ENCODE data around the gene ITGA2B.
"Not testable (repeated sequence)": the region's sequence is repeated elsewhere in the genome, so short reads cannot be mapped to it uniquely, and the experiment has no call there.

Gene ITGA2B

GRCh38 chr17:44394833-44395232 lies 5.4 kb upstream of the ITGA2B start:
- Histone ChIP-seq H3K79me2 (ENCODE audit: low read length) (no peaks in the 10 kb centered on the region), H3K27ac (ENCODE audit: low read length) (no peak overlapping the region), H4K20me1 (ENCODE audit: insufficient read depth, low read length) (no peaks in the 10 kb centered on the region), H3K9ac (ENCODE audit: low read length) (no peak overlapping the region), H3K9me3 (ENCODE audit: insufficient read depth, low read length) (no peaks in the 10 kb centered on the region), H3K36me3 (replicated peaks; ENCODE audit: low read depth, low read length) (peaks cover 18% of the 10 kb centered on the region), H3K4me1 (ENCODE audit: low read length) (peaks cover 2% of the 10 kb centered on the region; the same call in 1 of the 2 replicates), H2AFZ (ENCODE audit: low read depth, low read length) (no peak overlapping the region), H3K4me3 (ENCODE audit: low read length) (no peak overlapping the region), H3K27me3 (ENCODE audit: low read depth, low read length) (no peaks in the 10 kb centered on the region), H3K4me2 (ENCODE audit: low read length) (no peak overlapping the region)
- TF ChIP-seq CTCF (IDR thresholded peaks at IDR 0.05; ENCODE audit: low read depth, low read length) (no peak), EZH2phosphoT487 (IDR thresholded peaks at IDR 0.05; ENCODE audit: low read depth) (no peak)

GRCh38 chr17:44394112-44394511 lies 4.7 kb upstream of the ITGA2B start:
- H4K20me1 ChIP-seq (ENCODE audit: insufficient read depth, low read length); H3K27ac ChIP-seq (ENCODE audit: low read length); H3K4me2 ChIP-seq (ENCODE audit: low read length); H3K79me2 ChIP-seq (ENCODE audit: low read length); H3K4me3 ChIP-seq (ENCODE audit: low read length); H3K9ac ChIP-seq (ENCODE audit: low read length); H3K9me3 ChIP-seq (ENCODE audit: insufficient read depth, low read length); H3K4me1 ChIP-seq (ENCODE audit: low read length); H2AFZ ChIP-seq (ENCODE audit: low read depth, low read length); H3K27me3 ChIP-seq (ENCODE audit: low read depth, low read length): not testable (repeated sequence)
- H3K36me3 ChIP-seq (replicated peaks; ENCODE audit: low read depth, low read length): peaks cover 12% of the 10 kb centered on the region

GRCh38 chr17:44390250-44390870 lies 911 bp upstream of the ITGA2B start:
- H4K20me1 ChIP-seq (ENCODE audit: insufficient read depth, low read length): no peaks in the 10 kb centered on the region
- H3K9me3 ChIP-seq (ENCODE audit: insufficient read depth, low read length): no peaks in the 10 kb centered on the region
- no peak overlapping the region for H3K4me3 ChIP-seq (ENCODE audit: low read length)
- H3K79me2 ChIP-seq (ENCODE audit: low read length): no peaks in the 10 kb centered on the region
- peaks cover 9% of the 10 kb centered on the region; the same call in 1 of the 2 replicates for H3K4me1 ChIP-seq (ENCODE audit: low read length)
- no peak overlapping the region for H3K4me2 ChIP-seq (ENCODE audit: low read length)
- no peak for TF ChIP-seq CTCF (IDR thresholded peaks at IDR 0.05; ENCODE audit: low read depth, low read length)
- TF ChIP-seq EZH2phosphoT487 (IDR thresholded peaks at IDR 0.05; ENCODE audit: low read depth): no peak
- peaks cover 2% of the 10 kb centered on the region; the same call in 1 of the 2 replicates for H3K27me3 ChIP-seq (ENCODE audit: low read depth, low read length)
- no peak overlapping the region for H3K9ac ChIP-seq (ENCODE audit: low read length)
- H3K27ac ChIP-seq (ENCODE audit: low read length): no peak overlapping the region
- H2AFZ ChIP-seq (ENCODE audit: low read depth, low read length): no peak overlapping the region
- H3K36me3 ChIP-seq (replicated peaks; ENCODE audit: low read depth, low read length): no peaks in the 10 kb centered on the region

GRCh38 chr17:44389723-44390202 lies 314 bp upstream of the ITGA2B start:
- H3K36me3 ChIP-seq (replicated peaks; ENCODE audit: low read depth, low read length): no peaks in the 10 kb centered on the region
- H3K9ac ChIP-seq (ENCODE audit: low read length): no peak overlapping the region
- H3K9me3 ChIP-seq (ENCODE audit: insufficient read depth, low read length): no peaks in the 10 kb centered on the region
- no peak overlapping the region for H3K4me2 ChIP-seq (ENCODE audit: low read length)
- H4K20me1 ChIP-seq (ENCODE audit: insufficient read depth, low read length): no peaks in the 10 kb centered on the region
- H3K4me3 ChIP-seq (ENCODE audit: low read length): no peak overlapping the region
- peak overlapping the region; percentile 50; the same call in 1 of the 2 replicates for H2AFZ ChIP-seq (ENCODE audit: low read depth, low read length)
- peaks cover 2% of the 10 kb centered on the region; the same call in 1 of the 2 replicates for H3K27me3 ChIP-seq (ENCODE audit: low read depth, low read length)
- H3K27ac ChIP-seq (ENCODE audit: low read length): no peak overlapping the region
- H3K79me2 ChIP-seq (ENCODE audit: low read length): no peaks in the 10 kb centered on the region
- TF ChIP-seq EZH2phosphoT487 (IDR thresholded peaks at IDR 0.05; ENCODE audit: low read depth) (no peak), CTCF (IDR thresholded peaks at IDR 0.05; ENCODE audit: low read depth, low read length) (no peak)
- H3K4me1 ChIP-seq (ENCODE audit: low read length): peaks cover 9% of the 10 kb centered on the region; the same call in 1 of the 2 replicates

All from OCI-LY3 (cell line).